ENCODE results near the gene SHISA6.

SHISA6 gene

DNA sequence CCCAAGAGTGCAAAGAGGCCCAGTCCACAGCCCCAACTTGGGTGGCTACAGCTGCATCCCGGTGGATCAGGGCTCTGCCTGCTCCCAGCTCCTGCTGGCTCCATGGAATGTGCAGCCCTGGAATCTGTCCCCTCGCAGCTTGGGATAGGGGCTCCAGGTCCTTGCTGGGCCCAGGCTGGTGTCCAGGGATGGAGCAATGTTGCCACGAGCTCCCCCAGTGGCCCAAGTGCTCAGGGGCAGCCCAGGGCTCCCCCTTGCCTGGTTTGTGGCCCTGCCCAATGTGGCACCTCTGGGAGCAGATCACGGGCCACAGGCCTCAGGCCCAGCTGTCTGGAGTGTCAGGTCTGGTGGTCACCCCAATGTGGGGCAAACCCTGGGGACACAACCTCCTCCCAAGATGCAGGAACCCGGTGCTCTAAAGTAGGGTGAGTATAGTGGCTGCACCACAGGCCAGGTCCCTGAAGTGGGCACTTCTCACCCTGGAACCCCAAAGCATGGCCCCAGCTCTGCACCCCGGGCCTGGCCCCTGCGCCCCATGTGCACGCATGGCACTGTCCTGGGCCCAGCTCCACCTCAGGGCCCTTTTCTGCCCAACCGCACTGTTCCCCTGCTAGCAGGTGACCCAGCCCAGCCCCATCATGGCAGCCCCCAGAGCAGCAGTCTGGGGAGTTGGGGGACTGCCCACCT lies 342.4 kb downstream of the SHISA6 start:
- DNase-seq (ENCODE audit: low read depth in 2 of 2), result no peak

DNA sequence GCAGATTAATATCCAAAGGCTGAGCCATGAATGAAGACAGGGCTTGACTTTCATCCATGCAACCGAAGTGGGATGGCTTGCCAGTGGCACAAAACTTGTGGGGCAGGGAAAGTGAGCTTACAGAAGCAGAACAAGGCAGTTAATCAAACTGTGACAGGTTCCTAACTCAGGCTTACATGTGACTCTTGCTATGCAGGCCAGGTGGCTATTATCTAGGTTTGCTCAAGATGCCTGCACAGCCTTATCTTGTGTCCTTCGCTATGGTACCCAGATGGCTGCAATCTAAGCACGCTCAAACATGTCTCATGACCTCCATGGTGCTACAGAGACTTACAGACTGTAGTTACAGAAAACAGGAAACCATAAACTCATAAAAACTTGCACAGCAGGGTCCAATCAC lies 348.7 kb downstream of the SHISA6 start:
- DNase-seq (ENCODE audit: low read depth in 2 of 2), result no peak

DNA sequence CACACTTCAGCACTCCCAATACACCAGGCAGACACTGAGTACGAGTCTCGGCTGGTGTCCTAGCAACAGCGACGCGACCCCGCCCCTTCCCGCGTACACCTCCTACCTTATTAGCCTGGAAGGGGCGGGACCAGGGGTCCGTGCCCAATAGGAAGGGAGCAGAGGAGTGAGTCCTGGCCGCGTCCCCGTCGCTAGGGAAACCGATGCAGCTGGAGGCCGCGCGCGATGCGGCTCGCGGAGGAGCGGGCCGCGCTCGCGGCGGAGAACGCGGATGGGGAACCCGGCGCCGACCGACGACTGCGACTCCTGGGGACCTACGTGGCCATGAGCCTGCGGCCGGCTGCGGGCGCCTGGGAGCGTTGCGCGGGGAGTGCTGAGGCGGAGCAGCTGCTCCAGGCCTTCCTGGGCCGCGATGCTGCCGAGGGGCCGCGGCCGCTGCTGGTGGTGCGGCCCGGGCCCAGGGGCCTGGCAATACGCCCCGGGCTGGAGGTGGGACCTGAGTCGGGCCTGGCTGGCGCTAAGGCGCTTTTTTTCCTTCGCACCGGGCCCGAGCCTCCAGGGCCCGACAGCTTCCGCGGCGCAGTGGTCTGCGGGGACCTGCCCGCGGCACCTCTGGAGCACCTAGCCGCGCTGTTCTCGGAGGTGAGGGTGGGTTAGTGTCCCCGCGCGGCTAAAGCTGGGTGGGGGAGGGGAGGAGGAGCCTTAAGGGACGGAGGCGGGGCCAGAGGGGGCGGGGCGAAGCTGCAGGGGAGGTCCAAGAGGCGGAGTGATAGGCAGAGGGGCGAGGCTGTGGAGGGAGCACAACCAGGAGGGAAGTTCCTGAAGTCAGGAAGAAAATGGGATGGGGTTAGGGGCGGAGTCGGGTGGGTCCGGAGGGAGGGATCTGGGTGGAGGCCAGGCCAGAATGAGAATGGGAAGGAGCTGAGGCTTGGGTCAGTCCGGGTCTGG lies 357.5 kb downstream of the SHISA6 start, which contains the start of gene DNAH9:
TSS of gene DNAH9 (plus strand) at position 197 of the 948 bp plus-strand sequence. CDS start at position 226, 29 bp downstream.
- no peak for DNase-seq (ENCODE audit: low read depth in 2 of 2)

DNA sequence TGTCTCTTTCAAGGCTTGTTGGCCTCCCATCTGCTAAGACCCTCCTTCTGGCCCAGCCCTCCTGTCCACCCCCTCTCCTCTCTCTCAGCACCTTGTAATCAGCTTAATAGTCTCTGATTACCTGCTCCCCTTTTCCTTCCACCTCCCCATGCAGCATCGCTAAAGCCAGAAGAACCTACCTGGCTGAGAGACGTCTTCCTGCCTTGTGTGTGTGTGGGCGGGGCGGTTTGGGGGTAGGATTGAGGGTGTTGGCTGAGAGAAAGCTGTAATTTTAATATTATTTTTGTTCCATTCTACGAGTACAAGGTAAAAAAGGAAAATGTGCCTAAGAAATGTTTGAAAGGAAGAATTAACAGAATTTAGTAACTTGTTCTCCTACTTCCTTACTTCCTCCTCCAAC lies 360.6 kb downstream of the SHISA6 start:
- no peak for DNase-seq (ENCODE audit: low read depth in 2 of 2)

DNA sequence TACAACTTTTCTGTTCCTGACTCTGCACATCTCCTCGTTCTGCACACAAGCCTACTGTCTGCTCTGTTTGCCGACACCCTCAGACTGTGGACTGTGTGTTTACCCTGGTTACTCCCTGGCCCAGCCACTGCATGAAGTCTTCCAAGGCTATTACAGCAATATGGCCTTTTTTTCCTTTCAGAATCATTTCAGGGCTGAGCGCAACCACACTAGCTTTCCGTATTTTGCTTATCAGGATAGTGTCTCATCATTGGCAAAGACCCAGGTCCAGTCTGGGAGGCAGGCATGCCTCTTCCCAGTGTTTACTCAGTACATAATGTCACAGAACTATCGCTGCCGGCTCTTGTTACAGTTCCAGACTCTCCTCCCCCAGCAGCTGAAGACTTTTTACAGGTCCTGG lies 367.4 kb downstream of the SHISA6 start:
- no peak for DNase-seq (ENCODE audit: low read depth in 2 of 2)

DNA sequence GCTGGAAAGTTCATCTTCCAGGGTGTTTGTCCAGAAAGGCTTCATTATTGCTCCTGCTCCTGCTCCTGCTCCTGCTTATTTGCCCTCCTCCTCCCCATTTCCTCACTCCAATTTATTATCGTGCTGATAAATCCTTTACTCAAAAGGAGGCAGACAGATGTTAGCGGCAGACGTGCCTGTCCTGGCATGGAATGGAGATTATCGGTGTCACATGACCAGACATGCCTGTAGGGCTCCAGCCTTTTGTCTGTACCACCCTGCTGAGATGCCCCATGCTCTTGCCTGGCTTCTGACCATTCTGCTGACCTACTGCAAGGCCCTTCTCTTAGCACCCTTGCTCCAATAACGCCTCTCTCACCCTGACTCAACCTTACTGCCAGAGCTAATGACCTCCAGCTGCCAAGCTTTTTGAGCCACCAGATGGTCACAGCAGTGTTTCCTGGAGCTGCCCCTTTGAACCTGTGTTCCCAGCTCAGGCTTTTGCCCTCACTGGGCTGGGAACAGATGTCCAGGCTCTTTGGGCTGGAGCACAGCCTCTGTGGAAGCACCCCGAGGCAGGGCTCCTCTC lies 370.1 kb downstream of the SHISA6 start:
- DNase-seq (ENCODE audit: low read depth in 2 of 2), result no peak

DNA sequence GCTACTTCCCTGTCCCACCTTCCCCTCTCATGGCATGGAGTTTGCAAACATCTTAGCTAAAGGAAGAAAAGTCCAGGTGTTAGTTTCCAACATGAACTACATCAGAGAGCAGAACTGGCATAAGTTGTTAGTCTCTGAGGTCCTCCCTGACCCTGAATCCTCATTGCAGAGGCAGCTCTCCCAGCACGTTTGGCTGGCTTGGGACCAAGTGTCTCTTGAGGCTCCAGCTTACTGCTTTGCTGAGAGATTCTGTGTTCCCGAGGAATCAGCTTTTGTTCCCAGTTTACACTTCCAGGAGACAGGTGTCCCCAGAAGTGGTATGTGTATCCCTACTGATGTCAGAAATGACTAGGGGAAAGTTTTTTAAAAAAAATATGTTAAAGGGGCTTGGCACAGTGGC lies 371.9 kb downstream of the SHISA6 start:
- DNase-seq (ENCODE audit: low read depth in 2 of 2), result no peak

Data from activated CD8-positive, alpha-beta memory T cell treated with anti-CD3 and anti-CD28 coated beads for 4 hours (primary cell).